HG02852 (cell line): ENCODE data around the gene BDNF.

Experiments
- ATAC-seq: cut with Tn5 transposase; IDR thresholded peaks from one replicate; pipeline ENCODE4 v1.9.1; 2021; ENCODE audit warnings: mild to moderate bottlenecking, moderate library complexity; ENCODE audit not compliant: unreplicated experiment

BDNF gene

DNA sequence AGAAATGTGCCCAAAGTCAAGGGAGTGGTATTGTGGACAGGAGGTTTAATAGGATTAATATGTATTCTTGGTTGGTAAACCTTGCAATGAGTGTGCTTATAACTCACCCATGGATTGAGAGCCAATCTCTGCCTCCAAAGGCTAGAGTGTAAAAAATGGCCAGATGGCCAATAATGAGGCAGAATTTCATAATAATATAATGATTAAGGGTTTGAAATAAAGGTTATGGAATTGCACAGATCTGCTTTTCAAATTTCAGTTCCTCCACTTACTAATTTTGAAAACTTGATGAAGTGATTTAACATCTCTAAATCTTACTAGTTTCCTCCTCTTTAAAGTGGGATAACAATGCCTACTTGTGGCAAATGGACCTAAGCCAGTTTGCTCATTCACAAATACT lies 94.8 kb downstream of the BDNF start:
- ATAC-seq: no peak
